GM12872 (cell line): ENCODE results near the gene EXOC1L.

Experiments used
- TF ChIP-seq, protein P1 (sequence below): IDR thresholded peaks from 3 replicates; pipeline ENCODE4 v1.5.1; 2011; ENCODE audit warnings: low read depth, mild to moderate bottlenecking, low read length, moderate library complexity; ENCODE audit not compliant: insufficient read depth

The EXOC1L gene, protein sequence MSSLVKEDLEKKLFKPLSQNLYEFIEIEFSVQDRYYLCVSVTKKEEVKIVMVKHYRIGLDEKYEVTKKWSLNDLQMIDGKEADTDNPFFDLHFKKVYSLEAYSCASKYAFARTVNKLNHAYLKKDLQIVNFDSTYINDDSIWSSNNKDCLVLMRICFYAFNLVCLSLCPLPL

DNA sequence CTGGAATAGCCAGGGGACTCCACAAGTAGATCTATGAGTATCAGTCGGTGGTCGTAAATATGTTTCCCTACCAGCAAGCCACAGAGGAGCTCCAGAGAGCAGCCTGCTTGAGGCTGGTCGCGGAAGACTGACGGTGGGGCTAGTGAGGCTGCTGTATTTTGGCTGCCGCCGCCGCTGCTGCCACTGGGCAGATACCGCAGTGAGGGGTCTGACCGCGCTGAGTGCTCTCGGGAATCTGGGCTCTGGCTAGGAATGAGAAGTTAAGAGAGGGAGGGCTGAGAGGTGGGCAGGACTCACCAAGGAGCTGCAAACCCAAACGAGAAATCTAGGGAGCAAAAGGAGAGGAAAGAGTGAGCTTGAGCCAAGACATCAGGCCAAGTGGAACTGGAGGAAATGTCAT, at the start of gene EXOC1L:
Gene EXOC1L, plus strand, starts transcription at position 157 of the 400 bp plus-strand sequence. Its CDS starts 237 bp downstream, at position 394.
- TF ChIP-seq, protein P1, sequence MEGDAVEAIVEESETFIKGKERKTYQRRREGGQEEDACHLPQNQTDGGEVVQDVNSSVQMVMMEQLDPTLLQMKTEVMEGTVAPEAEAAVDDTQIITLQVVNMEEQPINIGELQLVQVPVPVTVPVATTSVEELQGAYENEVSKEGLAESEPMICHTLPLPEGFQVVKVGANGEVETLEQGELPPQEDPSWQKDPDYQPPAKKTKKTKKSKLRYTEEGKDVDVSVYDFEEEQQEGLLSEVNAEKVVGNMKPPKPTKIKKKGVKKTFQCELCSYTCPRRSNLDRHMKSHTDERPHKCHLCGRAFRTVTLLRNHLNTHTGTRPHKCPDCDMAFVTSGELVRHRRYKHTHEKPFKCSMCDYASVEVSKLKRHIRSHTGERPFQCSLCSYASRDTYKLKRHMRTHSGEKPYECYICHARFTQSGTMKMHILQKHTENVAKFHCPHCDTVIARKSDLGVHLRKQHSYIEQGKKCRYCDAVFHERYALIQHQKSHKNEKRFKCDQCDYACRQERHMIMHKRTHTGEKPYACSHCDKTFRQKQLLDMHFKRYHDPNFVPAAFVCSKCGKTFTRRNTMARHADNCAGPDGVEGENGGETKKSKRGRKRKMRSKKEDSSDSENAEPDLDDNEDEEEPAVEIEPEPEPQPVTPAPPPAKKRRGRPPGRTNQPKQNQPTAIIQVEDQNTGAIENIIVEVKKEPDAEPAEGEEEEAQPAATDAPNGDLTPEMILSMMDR: no peak

DNA sequence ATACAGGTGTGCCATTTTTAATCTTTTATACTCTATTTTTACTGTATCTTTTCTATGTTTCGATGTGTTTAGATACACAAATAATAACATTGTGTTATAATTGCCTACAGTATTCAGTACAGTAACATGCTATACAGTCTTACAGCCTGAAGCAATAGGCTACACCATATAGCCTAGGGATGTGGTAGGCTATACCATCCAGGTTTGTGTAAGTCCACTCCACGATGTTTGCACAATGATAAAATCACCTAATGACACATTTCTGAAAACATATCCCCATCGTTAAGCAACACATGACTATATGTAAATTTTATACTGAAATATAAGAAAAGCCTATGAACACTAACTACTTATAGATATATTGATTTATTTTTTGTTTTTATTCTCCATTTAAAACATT, 48.9 kb upstream of the EXOC1L start:
- TF ChIP-seq, protein P1: no peak

DNA sequence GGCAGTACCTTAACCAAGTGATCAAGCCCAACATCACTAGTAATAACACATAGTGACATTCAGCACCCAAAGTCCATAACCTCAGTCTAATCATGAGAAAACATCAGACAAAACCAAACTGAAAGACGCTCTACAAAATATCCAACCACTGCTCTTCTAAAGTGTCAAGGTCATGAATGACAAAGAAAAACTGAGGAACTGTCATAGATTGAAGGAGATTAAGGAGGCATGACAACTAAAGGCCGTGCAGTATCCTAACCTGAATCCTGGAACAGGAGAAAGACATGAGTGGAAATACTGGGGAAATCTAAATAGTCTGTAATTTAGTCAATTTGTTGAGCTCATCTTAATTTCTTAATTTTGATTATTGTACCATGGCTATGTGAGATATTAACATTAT, 38.2 kb upstream of the EXOC1L start:
- TF ChIP-seq, protein P1: no peak

DNA sequence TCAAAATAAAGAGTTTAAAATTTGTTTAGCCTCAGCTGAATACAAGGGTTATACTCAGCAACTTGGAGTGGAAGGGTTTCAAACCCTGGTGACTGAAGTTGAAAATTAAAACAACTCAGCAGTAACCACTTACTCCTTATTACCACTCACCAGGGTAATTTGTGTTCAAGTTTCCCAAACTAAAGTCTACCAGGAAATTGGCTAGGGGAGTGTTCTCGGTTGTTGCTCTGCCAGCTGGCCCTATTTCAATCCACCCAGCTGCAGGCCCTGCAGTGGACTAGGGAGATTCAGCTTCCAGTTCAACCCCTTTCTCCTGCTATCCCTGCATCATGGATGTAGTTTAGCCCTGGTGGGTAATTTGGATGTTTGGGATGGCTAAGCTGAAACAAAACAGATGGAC, 37.8 kb upstream of the EXOC1L start:
- TF ChIP-seq, protein P1: no peak

DNA sequence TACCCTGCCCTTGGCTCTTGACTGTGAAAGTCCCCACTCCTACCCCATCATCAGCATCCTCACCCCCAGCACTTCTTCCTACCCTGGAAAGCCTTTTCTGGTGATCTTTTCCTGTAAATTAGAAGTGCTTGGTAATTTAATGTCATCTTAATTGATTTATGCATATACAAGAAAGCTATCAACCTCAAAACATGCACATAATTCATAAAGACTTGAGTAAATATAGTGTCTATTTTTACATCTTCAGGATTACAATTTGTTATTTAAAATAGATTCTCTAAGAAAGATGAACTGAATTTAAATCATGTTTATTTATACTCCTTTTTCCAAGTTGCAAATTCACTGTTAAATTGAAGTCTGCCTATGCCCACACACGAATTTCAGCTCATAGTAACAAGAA, 36.0 kb upstream of the EXOC1L start:
- TF ChIP-seq, protein P1: no peak

DNA sequence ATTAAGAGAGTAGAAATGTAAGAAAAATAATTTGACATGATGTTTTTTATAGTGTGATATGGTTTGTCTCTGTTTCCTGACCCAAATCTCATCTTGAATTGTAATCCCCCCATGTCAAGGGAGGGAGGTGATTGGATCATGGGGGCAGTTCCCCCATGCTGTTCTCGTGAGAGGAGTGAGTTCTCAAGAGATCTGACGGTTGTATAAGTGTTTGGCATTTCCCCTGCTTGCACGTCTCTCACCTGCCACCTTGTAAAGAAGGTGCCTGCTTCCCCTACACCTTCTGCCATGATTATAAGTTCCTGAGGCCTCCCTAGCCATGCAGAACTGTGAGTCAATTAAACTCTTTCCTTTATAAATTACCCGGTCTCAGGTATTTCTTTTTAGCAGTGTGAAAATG, 34.8 kb upstream of the EXOC1L start:
- TF ChIP-seq, protein P1: no peak

DNA sequence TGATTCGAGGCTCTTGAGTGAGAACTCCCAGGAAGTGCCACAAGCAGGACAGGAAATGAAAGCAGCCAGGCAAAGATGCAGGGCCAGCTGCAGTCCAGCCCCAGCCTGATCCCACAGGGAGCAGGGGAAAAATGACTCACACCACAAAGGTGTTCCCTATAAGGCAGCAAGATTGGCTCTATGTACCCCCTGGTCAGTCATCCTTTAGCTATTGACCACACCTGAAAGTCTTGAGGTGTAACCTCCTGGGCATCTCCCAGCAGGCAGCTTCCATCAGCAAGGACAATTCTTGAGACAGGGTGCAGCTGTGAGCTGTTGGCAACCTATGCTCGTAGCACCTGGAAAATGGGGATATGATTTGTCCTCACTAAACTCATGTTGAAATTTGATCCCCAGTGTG, 27.9 kb upstream of the EXOC1L start:
- TF ChIP-seq, protein P1: no peak

DNA sequence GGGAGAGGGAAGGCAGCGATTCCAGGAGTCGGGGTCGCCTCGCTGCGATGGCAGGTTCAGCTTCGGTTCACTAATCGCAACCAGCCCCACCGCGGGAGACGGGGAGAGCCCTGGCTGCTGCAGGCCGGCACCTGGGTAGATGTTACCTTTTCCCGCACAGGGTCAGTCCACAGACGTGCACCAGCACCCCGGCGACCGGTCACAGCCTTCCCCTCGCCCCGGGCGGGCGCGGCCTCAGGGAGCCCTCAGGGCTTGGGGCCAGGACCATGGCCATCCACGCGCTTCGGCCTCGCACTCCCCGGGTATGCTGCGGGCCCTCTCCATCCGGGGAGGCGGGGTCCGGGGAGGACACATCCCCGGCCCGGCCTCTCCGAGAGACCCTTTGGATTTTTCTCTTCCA, 26.1 kb upstream of the EXOC1L start:
- TF ChIP-seq, protein P1: no peak
